ENCODE measurements around the gene STXBP5.
"Not testable (repeated sequence)": the region's sequence is repeated elsewhere in the genome, so short reads cannot be mapped to it uniquely, and the experiment has no call there.

STXBP5 gene

DNA sequence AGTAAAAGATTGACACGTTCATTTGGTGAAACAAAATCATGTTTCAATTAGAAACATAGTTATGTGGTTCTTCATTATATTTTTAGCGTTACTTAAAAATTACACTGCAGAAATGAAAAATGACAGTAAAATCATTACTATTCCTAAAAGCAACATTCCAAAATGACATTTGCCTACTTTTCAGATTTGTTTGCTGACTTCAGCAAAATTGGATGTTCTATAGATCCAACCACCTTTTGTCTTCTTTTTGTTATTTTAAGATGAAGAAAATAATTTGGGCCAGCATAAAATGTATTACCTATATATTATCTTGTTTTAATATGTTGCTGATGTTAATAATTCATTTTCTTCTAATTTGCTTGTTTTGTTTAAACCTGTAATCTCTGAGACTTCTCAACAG is 30.5 kb downstream of the STXBP5 start:
- Histone ChIP-seq H3K9ac (ENCODE audit: insufficient read length) (no peak overlapping the region), H3K36me3 (ENCODE audit: insufficient read depth, low read length) (peaks cover 3% of the 10 kb centered on the region), H3K4me3 (no peak overlapping the region), H3K9me3 (ENCODE audit: low read depth, low read length) (no peaks in the 10 kb centered on the region), H3K27ac (no peak overlapping the region)
- no peak for DNase-seq (ENCODE audit: low read depth, low spot score)
- TF ChIP-seq EZH2 (IDR thresholded peaks at IDR 0.05) = no peak
- no peak for TF ChIP-seq POLR2AphosphoS5 (IDR thresholded peaks at IDR 0.05; ENCODE audit: borderline replicate concordance, low read depth, low read length)
- TF ChIP-seq FOXP2 (optimal IDR thresholded peaks at IDR 0.05; ENCODE audit: control extremely low read depth, extremely low read length, insufficient read depth) = no peak

DNA sequence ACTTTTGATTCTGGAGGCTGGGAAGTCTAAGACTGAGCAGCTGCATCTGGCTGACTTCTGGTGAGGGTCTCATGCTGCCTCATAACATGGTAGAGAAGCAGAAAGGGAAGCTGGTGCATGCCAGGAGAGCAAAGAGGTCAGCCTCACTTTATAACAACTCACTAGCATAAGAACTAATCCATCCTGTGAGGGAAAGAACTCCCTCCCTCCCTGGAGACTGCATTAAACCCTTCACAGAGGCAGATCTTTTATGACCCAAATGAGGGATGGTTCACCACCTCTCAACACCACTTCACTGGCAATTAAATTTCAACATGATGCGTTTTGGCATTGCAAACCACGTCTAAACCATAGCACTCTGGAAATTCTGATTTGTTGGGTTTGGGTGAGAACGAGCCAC is 33.9 kb downstream of the STXBP5 start:
- TF ChIP-seq POLR2AphosphoS5 (IDR thresholded peaks at IDR 0.05; ENCODE audit: borderline replicate concordance, low read depth, low read length) = no peak
- no peak for TF ChIP-seq FOXP2 (optimal IDR thresholded peaks at IDR 0.05; ENCODE audit: control extremely low read depth, extremely low read length, insufficient read depth)
- TF ChIP-seq EZH2 (IDR thresholded peaks at IDR 0.05) = no peak

DNA sequence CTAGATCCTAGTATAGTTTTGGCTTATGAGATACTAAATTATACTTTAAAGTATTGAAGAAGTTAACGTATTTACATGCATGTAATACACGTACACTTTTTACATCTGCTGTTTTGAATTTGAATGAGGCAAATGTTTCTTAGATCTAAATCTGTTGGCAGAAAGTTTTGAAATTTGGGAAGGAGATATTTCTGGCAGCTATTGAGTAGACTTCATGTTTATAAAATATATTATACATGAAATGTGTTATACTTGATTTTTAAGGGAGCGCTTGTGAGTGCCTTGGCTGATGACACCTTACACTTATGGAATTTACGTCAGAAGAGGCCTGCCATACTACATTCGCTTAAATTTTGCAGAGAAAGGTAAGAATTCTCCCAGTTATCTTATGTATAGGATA is 34.7 kb downstream of the STXBP5 start:
- H3K9ac ChIP-seq (ENCODE audit: insufficient read length) = no peak overlapping the region
- no peak overlapping the region for H3K27ac ChIP-seq
- TF ChIP-seq FOXP2 (optimal IDR thresholded peaks at IDR 0.05; ENCODE audit: control extremely low read depth, extremely low read length, insufficient read depth) (no peak), POLR2AphosphoS5 (IDR thresholded peaks at IDR 0.05; ENCODE audit: borderline replicate concordance, low read depth, low read length) (no peak), EZH2 (IDR thresholded peaks at IDR 0.05) (no peak)
- H3K36me3 ChIP-seq (ENCODE audit: insufficient read depth, low read length) = peaks cover 3% of the 10 kb centered on the region; the same call in 1 of the 2 replicates
- H3K9me3 ChIP-seq (ENCODE audit: low read depth, low read length) = no peaks in the 10 kb centered on the region
- H3K4me3 ChIP-seq = no peak overlapping the region
- DNase-seq (ENCODE audit: low read depth, low spot score) = no peak

More for the DNA sequence above, 33.9 kb downstream of the STXBP5 start:
- H3K9ac ChIP-seq (ENCODE audit: insufficient read length) = no peak overlapping the region
- DNase-seq (ENCODE audit: low read depth, low spot score) = no peak
- H3K27ac ChIP-seq = no peak overlapping the region
- peaks cover 3% of the 10 kb centered on the region; the same call in 1 of the 2 replicates for H3K36me3 ChIP-seq (ENCODE audit: insufficient read depth, low read length)
- no peaks in the 10 kb centered on the region for H3K9me3 ChIP-seq (ENCODE audit: low read depth, low read length)
- no peak overlapping the region for H3K4me3 ChIP-seq

DNA sequence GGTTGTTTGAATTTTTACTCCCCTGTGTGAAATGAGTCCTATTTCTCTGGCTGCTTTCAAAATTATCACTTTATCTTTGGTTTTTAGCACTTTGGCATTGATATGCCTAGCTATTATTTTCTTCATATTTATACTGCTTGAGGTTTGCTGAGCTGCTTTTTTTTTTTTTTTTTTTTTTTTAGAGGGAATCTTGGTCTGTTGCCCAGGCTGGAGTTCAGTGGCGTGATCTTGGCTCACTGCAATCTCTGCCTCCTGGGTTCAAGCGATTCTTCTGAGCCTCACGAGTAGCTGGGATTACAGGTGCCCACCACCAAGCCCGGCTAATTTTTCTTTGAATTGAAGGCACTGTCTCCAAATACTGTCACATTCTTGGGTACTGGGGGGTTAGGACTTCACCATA is 40.6 kb downstream of the STXBP5 start:
- H3K36me3 ChIP-seq (ENCODE audit: insufficient read depth, low read length) = no peaks in the 10 kb centered on the region
- DNase-seq (ENCODE audit: low read depth, low spot score) = no peak
- no peak overlapping the region for H3K4me3 ChIP-seq
- TF ChIP-seq FOXP2 (optimal IDR thresholded peaks at IDR 0.05; ENCODE audit: control extremely low read depth, extremely low read length, insufficient read depth) (no peak), EZH2 (IDR thresholded peaks at IDR 0.05) (no peak), POLR2AphosphoS5 (IDR thresholded peaks at IDR 0.05; ENCODE audit: borderline replicate concordance, low read depth, low read length) (no peak)
- H3K9me3 ChIP-seq (ENCODE audit: low read depth, low read length) = no peaks in the 10 kb centered on the region
- no peak overlapping the region for H3K27ac ChIP-seq
- H3K9ac ChIP-seq (ENCODE audit: insufficient read length) = no peak overlapping the region

DNA sequence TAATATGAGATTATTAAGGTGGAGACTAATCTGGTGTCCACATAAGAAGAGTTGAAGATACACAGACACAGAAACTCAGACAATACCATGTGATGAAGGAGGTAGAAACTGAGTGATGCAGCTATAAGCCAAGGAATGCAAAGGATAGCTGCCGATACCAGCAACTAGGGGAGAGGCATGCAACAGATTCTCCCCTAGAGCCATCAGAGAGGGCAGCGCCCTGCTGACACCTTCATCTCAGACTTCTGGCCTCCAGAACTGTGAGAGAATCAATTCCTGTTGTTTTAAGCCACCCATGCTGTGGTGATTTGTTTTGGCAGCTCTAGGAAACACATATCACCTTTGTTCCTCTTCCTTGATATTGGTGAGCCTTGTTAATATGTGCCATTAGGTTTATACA is 41.5 kb downstream of the STXBP5 start:
- Histone ChIP-seq H3K27ac (no peak overlapping the region), H3K4me3 (no peak overlapping the region), H3K9me3 (ENCODE audit: low read depth, low read length) (no peaks in the 10 kb centered on the region), H3K9ac (ENCODE audit: insufficient read length) (no peak overlapping the region), H3K36me3 (ENCODE audit: insufficient read depth, low read length) (no peaks in the 10 kb centered on the region; the same call in 1 of the 2 replicates)
- TF ChIP-seq FOXP2 (optimal IDR thresholded peaks at IDR 0.05; ENCODE audit: control extremely low read depth, extremely low read length, insufficient read depth) = no peak
- no peak for TF ChIP-seq POLR2AphosphoS5 (IDR thresholded peaks at IDR 0.05; ENCODE audit: borderline replicate concordance, low read depth, low read length)
- no peak for TF ChIP-seq EZH2 (IDR thresholded peaks at IDR 0.05)
- no peak for DNase-seq (ENCODE audit: low read depth, low spot score)

DNA sequence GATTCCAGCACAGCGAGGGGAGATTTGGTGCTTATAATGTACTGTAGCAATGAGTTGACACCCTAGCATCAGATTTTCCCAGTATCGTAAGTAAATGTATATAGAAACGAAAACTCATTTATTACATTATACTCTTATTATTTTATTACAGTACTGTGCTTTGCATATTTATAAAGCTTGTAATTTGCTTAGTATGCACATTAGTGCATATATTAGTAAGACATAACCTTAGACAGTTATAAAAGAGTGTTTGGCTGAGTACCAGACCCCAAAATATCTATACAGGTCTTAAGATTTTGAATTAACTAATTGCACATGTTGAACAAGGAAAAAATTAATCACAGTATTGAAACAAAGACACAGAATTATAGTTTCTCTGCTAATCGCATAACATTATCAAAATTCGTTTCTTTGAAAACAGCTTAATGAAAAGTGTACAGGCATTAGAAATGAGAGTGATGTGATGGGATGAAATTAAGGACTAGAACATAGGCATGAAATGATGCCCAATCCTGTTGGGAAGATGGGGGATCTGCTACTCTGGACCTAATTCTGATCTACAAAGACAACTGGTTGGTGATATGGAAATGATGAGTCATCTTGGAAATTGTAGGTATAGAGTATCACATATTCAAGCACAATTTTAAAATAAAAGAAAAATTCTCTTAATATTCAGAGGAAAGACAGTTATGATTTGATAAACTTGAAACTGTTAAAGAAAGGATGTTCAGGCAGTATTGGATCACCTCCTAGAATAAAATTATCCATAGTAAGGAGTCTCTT is 42.8 kb downstream of the STXBP5 start:
- TF ChIP-seq POLR2AphosphoS5 (IDR thresholded peaks at IDR 0.05; ENCODE audit: borderline replicate concordance, low read depth, low read length) (no peak), FOXP2 (optimal IDR thresholded peaks at IDR 0.05; ENCODE audit: control extremely low read depth, extremely low read length, insufficient read depth) (no peak), EZH2 (IDR thresholded peaks at IDR 0.05) (no peak)
- peak overlapping the region; percentile 17; the same call in 1 of the 2 replicates for H3K4me3 ChIP-seq
- DNase-seq (ENCODE audit: low read depth, low spot score) = no peak
- no peaks in the 10 kb centered on the region for H3K9me3 ChIP-seq (ENCODE audit: low read depth, low read length)
- H3K9ac ChIP-seq (ENCODE audit: insufficient read length) = no peak overlapping the region
- peaks cover 4% of the 10 kb centered on the region; the same call in 1 of the 2 replicates for H3K36me3 ChIP-seq (ENCODE audit: insufficient read depth, low read length)
- peak overlapping the region; percentile 16; the same call in 1 of the 2 replicates for H3K27ac ChIP-seq

DNA sequence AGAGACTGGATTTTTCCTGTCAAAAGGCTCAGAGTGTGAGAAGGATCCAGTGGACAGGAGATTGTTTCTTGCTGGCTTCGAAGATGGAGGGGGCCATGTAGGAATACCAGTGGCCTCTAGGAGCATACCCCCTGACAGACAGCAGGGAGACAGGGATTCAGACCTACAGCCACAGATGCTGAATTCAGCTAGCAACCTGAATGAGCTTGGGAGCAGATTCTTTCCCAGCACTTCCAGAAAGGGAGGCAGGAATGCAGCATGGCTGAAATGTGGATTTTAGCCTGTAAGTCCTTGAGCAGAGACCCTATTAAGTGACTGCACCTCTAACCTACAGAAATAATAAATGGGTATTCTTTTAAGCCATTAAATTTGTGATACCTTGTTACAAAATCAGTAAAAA is 44.6 kb downstream of the STXBP5 start:
- H3K4me3 ChIP-seq = no peak overlapping the region
- no peak for TF ChIP-seq EZH2 (IDR thresholded peaks at IDR 0.05)
- no peak for TF ChIP-seq POLR2AphosphoS5 (IDR thresholded peaks at IDR 0.05; ENCODE audit: borderline replicate concordance, low read depth, low read length)
- no peak for TF ChIP-seq FOXP2 (optimal IDR thresholded peaks at IDR 0.05; ENCODE audit: control extremely low read depth, extremely low read length, insufficient read depth)
- H3K36me3 ChIP-seq (ENCODE audit: insufficient read depth, low read length) = peaks cover 5% of the 10 kb centered on the region; the same call in 1 of the 2 replicates
- H3K9ac ChIP-seq (ENCODE audit: insufficient read length) = no peak overlapping the region
- DNase-seq (ENCODE audit: low read depth, low spot score) = no peak
- H3K27ac ChIP-seq = no peak overlapping the region
- no peaks in the 10 kb centered on the region for H3K9me3 ChIP-seq (ENCODE audit: low read depth, low read length)

DNA sequence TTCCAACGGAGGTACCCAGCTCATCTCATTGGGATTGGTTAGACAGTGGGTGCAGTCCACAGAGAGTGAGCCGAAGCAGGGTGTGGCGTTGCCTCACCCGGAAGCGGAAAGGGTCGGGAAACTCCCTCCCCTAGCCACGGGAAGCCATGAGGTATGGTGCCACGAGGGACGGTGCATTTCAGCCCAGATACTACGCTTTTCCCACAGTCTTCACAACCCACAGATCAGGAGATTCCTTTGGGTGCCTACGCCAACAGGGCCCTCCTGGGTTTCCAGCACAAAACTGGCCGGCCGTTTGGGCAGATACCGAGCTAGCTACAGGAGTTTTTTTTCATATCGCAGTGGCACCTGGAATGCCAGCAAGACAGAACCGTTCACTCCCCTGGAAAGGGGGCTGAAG is 46.9 kb downstream of the STXBP5 start:
- no peak for TF ChIP-seq EZH2 (IDR thresholded peaks at IDR 0.05)
- TF ChIP-seq POLR2AphosphoS5 (IDR thresholded peaks at IDR 0.05; ENCODE audit: borderline replicate concordance, low read depth, low read length) = no peak
- no peak for TF ChIP-seq FOXP2 (optimal IDR thresholded peaks at IDR 0.05; ENCODE audit: control extremely low read depth, extremely low read length, insufficient read depth)
- H3K27ac ChIP-seq = no peak overlapping the region
- no peak overlapping the region for H3K9ac ChIP-seq (ENCODE audit: insufficient read length)
- H3K4me3 ChIP-seq = no peak overlapping the region
- no peak for DNase-seq (ENCODE audit: low read depth, low spot score)
- H3K36me3 ChIP-seq (ENCODE audit: insufficient read depth, low read length) = peaks cover 5% of the 10 kb centered on the region; the same call in 1 of the 2 replicates
- H3K9me3 ChIP-seq (ENCODE audit: low read depth, low read length) = no peaks in the 10 kb centered on the region

DNA sequence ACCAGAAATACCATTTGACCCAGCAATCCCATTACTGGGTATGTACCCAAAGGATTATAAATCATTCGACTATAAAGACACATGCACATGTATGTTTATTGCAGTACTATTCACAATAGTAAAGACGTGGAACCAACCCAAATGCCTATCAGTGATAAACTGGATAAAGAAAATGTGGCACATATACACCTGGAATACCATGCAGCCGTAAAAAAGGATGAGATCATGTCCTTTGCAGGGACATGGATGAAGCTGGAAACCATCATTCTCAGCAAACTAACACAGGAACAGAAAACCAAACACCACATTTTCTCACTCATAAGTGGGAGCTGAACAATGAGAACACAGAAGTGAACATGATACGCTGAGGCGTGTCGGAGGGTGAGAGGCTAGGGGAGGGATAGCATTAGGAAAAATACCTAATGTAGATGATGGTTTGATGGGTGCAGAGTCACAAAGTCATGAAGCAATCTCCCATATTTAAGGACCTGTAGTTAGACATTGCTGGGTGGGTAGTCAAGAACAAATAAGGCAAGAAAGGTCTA is 50.8 kb downstream of the STXBP5 start:
- not testable (repeated sequence) for H3K27ac ChIP-seq

More for the DNA sequence above, 50.8 kb downstream of the STXBP5 start:
- H3K36me3 ChIP-seq (ENCODE audit: insufficient read depth, low read length); DNase-seq (ENCODE audit: low read depth, low spot score); H3K9me3 ChIP-seq (ENCODE audit: low read depth, low read length); H3K9ac ChIP-seq (ENCODE audit: insufficient read length); H3K4me3 ChIP-seq: not testable (repeated sequence)
